ENCODE measurements around the gene AHCTF1.
"Not testable (repeated sequence)": the region's sequence is repeated elsewhere in the genome, so short reads cannot be mapped to it uniquely, and the experiment has no call there.

GRCh38 chr1:246822154-246822553 is 109.6 kb downstream of the AHCTF1 start:
- TF ChIP-seq CTCF, POLR2A (IDR thresholded peaks at IDR 0.05): not testable (repeated sequence)

Data from right lobe of liver (tissue), 4 donors.